Activated CD8-positive, alpha-beta memory T cell treated with anti-CD3 and anti-CD28 coated beads, Interleukin-2, amount 50 U/mL, for 4 hours (primary cell): ENCODE data around the gene AXIN2.
"Not testable (repeated sequence)": the region's sequence is repeated elsewhere in the genome, so short reads cannot be mapped to it uniquely, and the experiment has no call there.

ENCODE experiments used
- DNase-seq: peaks from one replicate; pipeline ENCODE4 v3.0.0-alpha.2; 2020

AXIN2 gene

DNA sequence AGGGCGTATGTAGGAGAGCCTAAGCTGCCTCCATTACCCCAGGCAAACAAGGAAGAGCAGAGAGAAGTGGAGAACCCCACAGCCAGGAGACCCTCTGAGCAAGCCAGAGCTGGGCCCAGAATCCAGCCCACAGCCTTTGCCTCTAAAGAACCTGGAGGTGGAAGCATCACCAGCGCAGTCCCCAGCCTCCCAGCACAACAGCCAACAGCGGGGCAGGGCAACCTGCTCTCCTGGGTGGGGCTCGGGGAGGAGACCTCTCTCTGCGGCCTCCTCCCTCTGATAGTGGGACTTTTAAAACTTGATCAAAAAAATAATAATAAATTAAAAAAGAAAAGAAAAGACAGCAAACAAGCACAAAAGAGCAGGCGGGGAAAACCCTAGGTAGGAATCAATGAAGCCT is 45.9 kb downstream of the AXIN2 start:
- no peak for DNase-seq

DNA sequence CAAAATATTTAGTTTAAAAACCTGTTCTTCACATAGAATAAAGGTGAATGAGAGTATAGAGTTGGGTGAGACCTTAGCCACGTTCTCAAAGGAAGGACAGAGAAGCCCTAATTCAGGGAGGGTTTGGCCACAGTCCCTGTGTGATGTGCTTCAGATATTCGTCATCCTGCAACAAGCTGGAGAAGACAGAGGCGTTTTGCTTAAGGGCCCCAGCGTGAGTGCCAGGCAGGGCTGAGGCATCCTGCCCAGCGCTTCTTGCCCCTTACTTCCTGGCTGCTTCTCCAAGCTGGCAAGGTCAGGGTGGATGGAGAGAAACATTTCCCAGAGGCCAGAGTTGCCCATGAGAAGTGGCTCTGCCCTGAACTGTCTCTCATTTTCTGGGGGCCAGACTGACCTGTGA is 46.9 kb downstream of the AXIN2 start:
- DNase-seq: no peak

DNA sequence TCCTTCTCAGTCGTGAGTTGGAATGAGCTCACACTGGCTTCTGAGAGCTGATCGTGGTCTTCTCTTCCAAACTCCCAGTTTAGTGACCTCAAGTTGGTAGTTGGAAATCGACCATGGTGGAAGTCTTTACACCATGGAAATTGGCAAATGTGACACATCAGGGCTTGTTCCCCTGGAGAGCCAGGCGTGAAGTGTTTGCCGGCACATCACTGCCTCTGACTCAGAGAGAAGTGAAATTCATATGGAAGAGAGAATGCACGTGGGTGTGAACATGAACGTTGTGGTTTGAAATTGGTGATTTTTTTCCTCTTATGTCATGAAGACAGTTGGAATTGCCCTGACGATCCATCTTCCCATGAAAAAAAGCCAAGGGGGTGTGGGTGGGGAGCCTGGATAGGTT is 47.4 kb downstream of the AXIN2 start:
- no peak for DNase-seq

DNA sequence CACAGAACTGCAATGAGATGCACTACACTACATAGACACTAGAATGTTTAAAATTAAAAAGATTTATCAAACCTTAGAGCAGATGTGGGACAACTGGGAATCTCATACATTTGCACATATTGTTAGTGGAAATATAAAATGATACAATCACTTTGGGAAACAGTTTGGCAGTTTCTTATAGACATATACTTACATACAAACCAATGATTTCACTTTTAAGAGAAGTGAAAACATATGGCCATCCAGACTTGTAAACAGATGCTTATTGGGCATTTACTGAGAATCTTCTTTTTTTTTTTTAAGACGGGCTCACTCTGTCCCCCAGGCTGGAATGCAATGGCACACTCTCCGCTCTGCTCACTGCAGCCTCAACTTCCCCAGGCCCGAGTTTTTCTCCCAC is 50.1 kb downstream of the AXIN2 start:
- no peak for DNase-seq

- no peak for DNase-seq
Measured at GRCh38 chr17:65509032-65509431, 52.4 kb downstream of the AXIN2 start.

DNA sequence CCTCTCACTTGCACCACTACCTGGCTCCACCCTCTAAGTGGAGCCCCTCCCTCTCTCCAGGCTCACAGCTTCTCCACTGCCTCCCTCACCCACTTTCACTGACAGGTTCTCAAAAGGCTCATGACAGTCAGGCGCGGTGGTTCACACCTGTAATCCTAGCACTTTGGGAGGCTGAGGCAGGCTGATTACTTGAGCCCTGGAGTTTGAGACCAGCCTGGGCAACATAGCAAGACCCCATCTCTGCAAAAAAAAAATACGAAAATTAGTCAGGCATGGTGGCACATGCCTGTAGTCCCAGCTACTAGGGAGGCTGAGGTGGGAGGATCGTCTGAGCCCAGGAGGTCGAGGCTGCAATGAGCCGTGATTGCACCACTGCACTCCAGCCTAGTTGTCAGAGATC is 56.8 kb downstream of the AXIN2 start:
- DNase-seq: not testable (repeated sequence)

- no peak for DNase-seq
Measured at GRCh38 chr17:65504141-65504540, 57.3 kb downstream of the AXIN2 start.

DNA sequence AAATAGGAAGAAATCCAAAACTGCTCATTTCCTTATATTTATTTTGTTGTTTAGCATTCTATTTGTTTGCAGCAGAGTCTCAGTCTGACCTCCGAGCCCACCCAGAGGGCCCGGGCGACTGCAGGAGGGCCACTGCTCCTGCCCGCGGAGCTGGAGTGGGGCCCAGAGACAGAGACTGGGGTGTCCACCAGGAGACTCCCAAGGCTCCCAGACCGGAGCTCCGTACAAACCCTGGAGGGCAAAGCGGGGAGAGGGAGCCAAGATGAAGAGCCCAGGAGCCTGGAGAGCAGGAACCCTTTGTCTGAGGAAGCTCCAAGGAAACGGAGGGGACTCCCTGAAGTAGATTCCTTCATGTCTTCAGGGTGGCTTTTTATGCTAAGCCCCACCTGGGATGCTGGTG is 57.9 kb downstream of the AXIN2 start:
- no peak for DNase-seq

DNA sequence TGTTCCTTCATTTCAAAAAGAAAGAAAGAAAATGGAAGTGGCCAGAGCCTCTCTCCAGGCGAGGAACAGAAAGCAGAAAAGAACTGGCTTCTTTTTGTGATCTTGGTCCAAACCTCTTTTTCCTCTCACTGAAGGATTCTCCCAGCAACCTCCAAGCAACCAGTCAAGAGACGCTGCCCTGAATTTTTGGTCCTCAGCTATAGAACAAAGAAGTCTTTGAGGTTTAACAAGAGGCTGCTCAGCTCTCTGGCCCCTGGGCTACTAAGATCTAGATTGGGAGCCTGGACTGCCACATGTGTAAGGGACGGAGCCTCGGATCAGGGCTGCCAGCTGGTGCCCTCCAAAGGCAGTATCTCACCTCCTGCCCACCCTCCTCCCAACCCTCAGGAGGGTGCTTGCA is 62.6 kb downstream of the AXIN2 start:
- DNase-seq: no peak

DNA sequence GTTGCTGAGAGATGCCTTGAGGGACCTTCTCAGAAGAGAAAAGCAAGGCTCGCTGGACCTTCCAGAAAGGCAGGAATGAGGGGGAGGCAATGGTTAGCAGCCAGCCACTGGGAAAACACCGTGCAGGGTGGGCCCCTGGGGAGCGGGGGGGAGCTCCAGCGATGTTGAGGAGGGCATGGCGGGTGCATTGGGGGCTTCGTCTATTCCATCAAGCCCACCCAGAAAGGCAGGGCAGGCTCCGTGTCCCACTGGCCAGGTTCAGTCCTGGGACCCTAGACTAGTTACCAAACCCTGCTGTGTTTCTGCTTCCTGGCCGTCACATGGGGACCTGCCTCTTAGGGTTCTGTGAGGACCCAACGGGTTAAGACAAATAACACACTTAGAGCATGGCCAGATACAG is 64.6 kb downstream of the AXIN2 start:
- DNase-seq: no peak

- no peak for DNase-seq
Measured at GRCh38 chr17:65495122-65496055, 66.1 kb downstream of the AXIN2 start.

- no peak for DNase-seq
Measured at GRCh38 chr17:65489413-65490155, 71.9 kb downstream of the AXIN2 start.

GRCh38 chr17:65488665-65489064 is 72.8 kb downstream of the AXIN2 start:
- DNase-seq: no peak

GRCh38 chr17:65487990-65488389 is 73.5 kb downstream of the AXIN2 start:
- DNase-seq: no peak

GRCh38 chr17:65487161-65487560 is 74.3 kb downstream of the AXIN2 start:
- DNase-seq: no peak

DNA sequence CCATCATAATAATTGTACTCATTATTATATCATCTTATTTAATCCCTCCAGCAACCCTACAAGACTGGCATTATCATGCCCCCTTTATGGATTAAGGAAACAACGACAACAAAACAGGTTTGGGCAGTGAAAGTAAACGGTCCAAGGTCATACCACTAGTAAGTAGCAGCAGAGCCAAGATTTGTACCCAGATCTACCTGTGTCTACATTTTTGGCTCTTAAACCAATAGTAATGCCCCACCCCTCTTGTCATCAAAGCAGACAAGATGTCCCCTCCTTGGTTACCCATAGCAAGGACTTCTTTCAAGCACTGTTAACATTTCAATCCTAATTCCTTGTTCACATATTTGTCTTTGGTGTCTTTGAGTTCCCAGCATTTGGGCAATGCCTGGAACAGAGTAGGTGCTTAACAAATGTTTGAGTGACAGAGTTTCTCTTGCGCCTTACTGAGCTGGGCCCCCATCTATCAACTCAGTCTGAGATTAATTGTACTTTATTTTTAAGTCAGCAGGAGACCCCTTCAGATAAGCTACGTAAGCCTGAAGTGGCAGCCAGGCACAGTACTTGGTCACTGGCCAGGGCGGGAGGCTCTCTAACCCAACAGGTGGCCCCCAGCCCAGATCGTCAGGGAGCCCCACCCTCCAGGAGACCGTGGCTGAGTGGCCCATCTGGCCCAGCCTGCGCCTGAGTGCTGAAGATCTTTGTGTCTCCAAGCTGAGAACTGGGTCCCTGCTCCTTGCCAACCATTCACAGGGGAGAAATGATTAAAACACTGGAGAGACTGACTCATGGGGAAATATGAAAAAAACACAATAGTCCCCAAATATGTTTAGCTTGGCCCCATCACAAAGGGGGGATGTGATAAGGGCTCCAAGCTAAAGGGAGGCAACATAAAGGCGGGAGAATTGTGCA is 75.8 kb downstream of the AXIN2 start:
- DNase-seq: no peak

- not testable (repeated sequence) for DNase-seq
Measured at GRCh38 chr17:65484405-65484804, 77.0 kb downstream of the AXIN2 start.

DNA sequence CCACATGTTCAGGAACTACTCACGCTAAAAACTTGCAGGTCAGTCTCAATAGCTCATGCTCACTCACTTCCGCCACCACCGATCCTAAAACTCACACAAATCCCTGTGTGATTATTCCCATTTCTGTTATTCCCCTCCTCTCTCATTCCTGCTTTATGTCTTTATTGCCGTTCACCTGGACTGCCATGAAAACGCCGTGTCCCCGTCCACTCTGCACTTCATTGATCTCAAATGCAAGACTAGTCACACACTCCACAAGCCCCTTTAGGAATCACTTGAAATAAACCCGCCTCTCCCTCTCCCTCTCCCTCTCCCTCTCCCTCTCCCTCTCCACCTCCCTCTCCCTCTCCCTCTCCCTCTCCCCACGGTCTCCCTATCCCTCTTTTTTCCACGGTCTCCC is 78.0 kb downstream of the AXIN2 start:
- no peak for DNase-seq

DNA sequence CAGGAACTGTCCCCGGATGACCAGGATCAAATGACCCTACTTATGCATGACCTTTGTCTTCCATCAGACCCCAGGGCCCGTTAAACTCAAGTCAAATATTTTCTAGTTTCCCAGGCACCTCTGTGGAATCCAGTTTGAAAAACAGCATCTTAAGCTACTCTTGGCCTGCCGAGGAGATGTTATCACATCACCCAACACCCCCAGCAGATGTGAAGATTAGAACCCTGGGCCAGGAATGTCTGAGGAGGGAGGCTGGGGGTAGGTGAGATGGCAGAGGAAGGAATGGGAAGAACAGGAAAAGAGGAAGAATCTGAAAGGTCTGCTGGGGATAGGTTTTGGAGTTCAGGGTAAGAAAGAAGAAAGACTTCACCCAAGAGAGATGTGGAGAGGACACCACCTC is 79.2 kb downstream of the AXIN2 start:
- no peak for DNase-seq

- DNase-seq: no peak
Measured at GRCh38 chr17:65479282-65479681, 82.2 kb downstream of the AXIN2 start.
